IMR-90 (cell line): Measurements from ENCODE around the gene GPR62. TPM values are rescaled to one million over a fixed set of nuclear protein-coding genes. Genes with fewer than 3 reads are reported as not detected.

Experiments
- ATAC-seq: fragments of 200-7000 bp; cut with Tn5 transposase; 2 replicates; pipeline ENCODE4 v1.9.1; 2020; ENCODE audit warnings: low read depth, mild to moderate bottlenecking, moderate library complexity
- BruUV-seq: library from RNA; stranded (reverse); fragments of 400-500 nt; replicated peaks from 2 replicates; lab custom pipeline; 2021; lab: Mats Ljungman, UMichigan
- CTCF ChIA-PET: fragments of 300-600 bp; formaldehyde crosslinking; extraction: SDS; loops from one replicate; lab custom pipeline; 2021; ENCODE audit warnings: antibody characterized with exemption; lab: Yijun Ruan, JAX
- POLR2A ChIA-PET: fragments of 300-600 bp; sonication (Branson Sonifier 250); formaldehyde crosslinking; loops from one replicate; lab custom pipeline; 2022; ENCODE audit warnings: antibody characterized with exemption; ENCODE audit not compliant: unreplicated experiment; lab: Charles Lee
- DNase-seq: peaks from one replicate; pipeline ENCODE4 v3.0.0; 2013
- H2AFZ ChIP-seq: replicated peaks from 2 replicates; pipeline ENCODE3; 2013; ENCODE audit warnings: low read length, mild to moderate bottlenecking; ENCODE audit not compliant: poor library complexity
- H2AK5ac ChIP-seq: 2 replicates; pipeline ENCODE4 v1.6.1; 2013; ENCODE audit warnings: low read depth, low read length, inconsistent platforms
- H2AK9ac ChIP-seq: replicated peaks from 2 replicates; pipeline ENCODE3; 2013; ENCODE audit warnings: mild to moderate bottlenecking, low read depth, low read length, moderate library complexity; ENCODE audit not compliant: poor library complexity
- H2BK120ac ChIP-seq: 2 replicates; pipeline ENCODE4 v1.6.1; 2013; ENCODE audit warnings: low read depth, low read length, inconsistent platforms
- H2BK15ac ChIP-seq: 3 replicates; pipeline ENCODE4 v1.6.1; 2013; ENCODE audit warnings: low read depth, low read length, inconsistent platforms
- H2BK20ac ChIP-seq: 2 replicates; pipeline ENCODE4 v1.6.1; 2013; ENCODE audit warnings: low read depth, mild to moderate bottlenecking, inconsistent platforms, low read length, moderate library complexity
- H2BK5ac ChIP-seq: 2 replicates; pipeline ENCODE4 v1.6.1; 2013; ENCODE audit warnings: mild to moderate bottlenecking, low read depth, low read length, inconsistent platforms; ENCODE audit not compliant: poor library complexity, severe bottlenecking
- H3K14ac ChIP-seq: replicated peaks from 2 replicates; pipeline ENCODE4 v1.6.1; 2013; ENCODE audit warnings: low read depth, low read length, inconsistent platforms
- H3K18ac ChIP-seq: 2 replicates; pipeline ENCODE4 v1.6.1; 2013; ENCODE audit warnings: low read depth, low read length, control low read depth
- H3K23ac ChIP-seq: 2 replicates; pipeline ENCODE4 v1.6.1; 2013; ENCODE audit warnings: low read depth, low read length, inconsistent platforms
- H3K27ac ChIP-seq: 2 replicates; pipeline ENCODE4 v1.5.1; 2013; ENCODE audit warnings: mild to moderate bottlenecking, control low read depth, low read length; ENCODE audit not compliant: insufficient read depth
- H3K27me3 ChIP-seq: 2 replicates; pipeline ENCODE4 v1.6.1; 2013; ENCODE audit warnings: low read length; ENCODE audit not compliant: control insufficient read depth, insufficient read depth
- H3K36me3 ChIP-seq: 2 replicates; pipeline ENCODE4 v1.6.1; 2013; ENCODE audit warnings: low read length, mixed read lengths; ENCODE audit not compliant: control insufficient read depth, insufficient read depth
- H3K4ac ChIP-seq: 2 replicates; pipeline ENCODE4 v1.6.1; 2013; ENCODE audit warnings: low read depth, low read length, inconsistent platforms
- H3K4me1 ChIP-seq: 2 replicates; pipeline ENCODE4 v1.6.1; 2013; ENCODE audit warnings: low read length, mixed read lengths; ENCODE audit not compliant: control insufficient read depth, insufficient read depth
- H3K4me2 ChIP-seq: 2 replicates; pipeline ENCODE4 v1.6.1; 2013; ENCODE audit warnings: low read depth, mild to moderate bottlenecking, control low read depth, low read length, moderate library complexity
- H3K4me3 ChIP-seq: 2 replicates; pipeline ENCODE4 v1.5.1; 2013; ENCODE audit warnings: low read depth, mild to moderate bottlenecking, control low read depth, low read length, moderate library complexity; ENCODE audit not compliant: insufficient read depth
- H3K56ac ChIP-seq: 2 replicates; pipeline ENCODE4 v1.6.1; 2013; ENCODE audit warnings: low read length, inconsistent platforms; ENCODE audit not compliant: insufficient read depth; ENCODE audit errors: extremely low read depth
- H3K79me1 ChIP-seq, 2 experiments: 2 replicates each; pipeline ENCODE4 v1.6.1; 2013; ENCODE audit warnings: low read length in 2 of 2, inconsistent platforms in 1 of 2, low read depth in 1 of 2
- H3K9ac ChIP-seq: 2 replicates; pipeline ENCODE4 v1.6.1; 2013; ENCODE audit warnings: low read depth, low read length, control low read depth
- H3K9me1 ChIP-seq: 2 replicates; pipeline ENCODE4 v1.6.1; 2013; ENCODE audit warnings: low read length, inconsistent platforms; ENCODE audit not compliant: insufficient read depth
- H3K9me3 ChIP-seq: 2 replicates; pipeline ENCODE4 v1.6.1; 2013; ENCODE audit warnings: low read length; ENCODE audit not compliant: control insufficient read depth, insufficient read depth
- H4K20me1 ChIP-seq: 2 replicates; pipeline ENCODE4 v1.6.1; 2013; ENCODE audit warnings: low read length, inconsistent platforms; ENCODE audit not compliant: insufficient read depth
- H4K5ac ChIP-seq: 2 replicates; pipeline ENCODE4 v1.6.1; 2013; ENCODE audit warnings: mild to moderate bottlenecking, low read depth, low read length, control low read depth
- H4K8ac ChIP-seq, 2 experiments: 2 replicates each; pipeline ENCODE4 v1.6.1; 2013; ENCODE audit warnings: low read depth in 2 of 2, low read length in 2 of 2, control low read depth in 1 of 2, inconsistent platforms in 1 of 2
- H4K91ac ChIP-seq: 2 replicates; pipeline ENCODE4 v1.6.1; 2013; ENCODE audit warnings: low read depth, low read length, inconsistent platforms; ENCODE audit not compliant: insufficient read depth
- BHLHE40 ChIP-seq: fragments of 150-350 bp; IDR thresholded peaks from 2 replicates; pipeline ENCODE4 v1.6.1; 2016; ENCODE audit warnings: mild to moderate bottlenecking, low read depth, low read length
- CEBPB ChIP-seq: IDR thresholded peaks from 2 replicates; pipeline ENCODE4 v1.6.1; 2012; ENCODE audit warnings: low read depth, low read length, improper control_type of control experiment
- CHD1 ChIP-seq: IDR thresholded peaks from 2 replicates; pipeline ENCODE4 v1.6.1; 2012; ENCODE audit warnings: low read depth, low read length, improper control_type of control experiment
- ELK1 ChIP-seq: fragments of 150-350 bp; IDR thresholded peaks from 2 replicates; pipeline ENCODE4 v1.6.1; 2016; ENCODE audit warnings: low read depth, mild to moderate bottlenecking, low read length, moderate library complexity, borderline replicate concordance
- FOS ChIP-seq: fragments of 150-350 bp; IDR thresholded peaks from 2 replicates; pipeline ENCODE4 v1.6.1; 2016; ENCODE audit warnings: low read depth, low read length
- MAZ ChIP-seq: IDR thresholded peaks from 2 replicates; pipeline ENCODE4 v1.6.1; 2012; ENCODE audit warnings: low read depth, mild to moderate bottlenecking, low read length, improper control_type of control experiment, moderate library complexity, borderline replicate concordance
- MXI1 ChIP-seq: IDR thresholded peaks from 2 replicates; pipeline ENCODE4 v1.6.1; 2012; ENCODE audit warnings: low read depth, mild to moderate bottlenecking, low read length, moderate library complexity, borderline replicate concordance
- NFE2L2 ChIP-seq: fragments of 150-350 bp; IDR thresholded peaks from 2 replicates; pipeline ENCODE4 v1.6.1; 2016; ENCODE audit warnings: low read depth, mild to moderate bottlenecking, low read length
- POLR2A ChIP-seq: IDR thresholded peaks from 2 replicates; pipeline ENCODE4 v1.6.1; 2012; ENCODE audit warnings: mild to moderate bottlenecking, low read depth, low read length
- RAD21 ChIP-seq: IDR thresholded peaks from 2 replicates; pipeline ENCODE4 v1.6.1; 2012; ENCODE audit warnings: low read length, improper control_type of control experiment
- RFX5 ChIP-seq: IDR thresholded peaks from 2 replicates; pipeline ENCODE4 v1.8.0; 2012; ENCODE audit warnings: low read depth, mild to moderate bottlenecking, low read length, moderate library complexity
- USF2 ChIP-seq: fragments of 150-350 bp; IDR thresholded peaks from 2 replicates; pipeline ENCODE4 v1.6.1; 2017; ENCODE audit warnings: mild to moderate bottlenecking, antibody characterized with exemption, low read length, low read depth
- WGBS, 2 experiments: methylation state at CpG; one replicate each; pipeline versions ENCODE4 v1.1.5 to v1.1.7; 2013; ENCODE audit warnings: missing lambda C conversion rate in 2 of 2; ENCODE audit not compliant: insufficient read length in 1 of 2; ENCODE audit errors: extremely low coverage in 2 of 2; 5-methylcytosine and 5-hydroxymethylcytosine counted together
- dilution Hi-C: fragments of 300-500 bp; cut with HindIII; formaldehyde crosslinking; loops from one replicate; pipeline ENCODE4 v1.14.3; 2018; ENCODE audit warnings: low sequenced_read_pairs; ENCODE audit not compliant: unreplicated experiment
- in situ Hi-C: fragments of 300-500 bp; cut with MboI; formaldehyde crosslinking; loops from 3 replicates; pipeline ENCODE4 v1.14.3; 2019; ENCODE audit warnings: low sequenced_read_pairs, inconsistent platforms, mixed read lengths
- intact Hi-C: fragments of 100-400 bp; cut with micrococcal nuclease; formaldehyde crosslinking; loops from 2 replicates; pipeline ENCODE4 v1.10.0; 2022
- polyA plus RNA-seq, 3 experiments: library from polyadenylated mRNA; depleted of rRNA; stranded (reverse); fragments of >200 nt; gene quantifications; 2 replicates each; pipeline ENCODE4 v1.2.3, GENCODE V29; 2012; ENCODE audit warnings: low replicate concordance in 1 of 3
- total RNA-seq: library from RNA; depleted of rRNA; stranded (reverse); fragments of >200 nt; gene quantifications from 2 replicates; pipeline ENCODE4 v1.2.3, GENCODE V29; 2012

Gene GPR62
- total and polyA plus RNA-seq, 2 of the 4 experiments (the other 2 are of a cell fraction) = under 0.01 TPM; not detected in 1

GRCh38 chr3:51950899-51951298 is 4.3 kb upstream of the GPR62 start:
- CTCF ChIA-PET = interaction anchor here (0.6 to 0.9 kb wide), 2 partner anchors 29 to 330 kb away, joined by 3 to 4 read pairs; no protein-coding TSS in a partner anchor
- intact Hi-C loops (no loop called here), in situ Hi-C loops (loop anchor here (25.0 kb wide), 1 partner anchor 1614 kb away; the partner anchor contains the start of genes RASSF1, TUSC2 and ZMYND10), dilution Hi-C loops (no loop called here)
- H4K8ac ChIP-seq = no peak overlapping the region
- H3K18ac ChIP-seq = no peak overlapping the region
- peaks cover 9% of the 10 kb centered on the region for H3K4me1 ChIP-seq
- H3K23ac ChIP-seq = no peak overlapping the region
- no peak overlapping the region for H3K14ac ChIP-seq
- peaks cover 2% of the 10 kb centered on the region; the same call in 1 of the 2 replicates for H3K36me3 ChIP-seq
- H3K4me2 ChIP-seq = no peak overlapping the region
- no peak overlapping the region for H2AK9ac ChIP-seq
- no peaks in the 10 kb centered on the region for H3K27me3 ChIP-seq
- no peak overlapping the region for H2AK5ac ChIP-seq
- no peak overlapping the region for H2BK15ac ChIP-seq
- DNase-seq = no peak
- H4K20me1 ChIP-seq = no peaks in the 10 kb centered on the region
- no peak overlapping the region for H3K56ac ChIP-seq
- peaks cover 6% of the 10 kb centered on the region; the same call in 1 of the 2 replicates for H3K9me1 ChIP-seq
- no peak overlapping the region for H2BK5ac ChIP-seq
- no peak overlapping the region for H4K91ac ChIP-seq
- no peaks in the 10 kb centered on the region for H3K9me3 ChIP-seq
- H2BK120ac ChIP-seq = no peak overlapping the region
- H3K79me1 ChIP-seq = no peaks in the 10 kb centered on the region
- no TSS peak for BruUV-seq
- TF ChIP-seq CHD1 (no peak), MAZ (no peak), BHLHE40 (no peak), NFE2L2 (no peak), FOS (no peak), USF2 (no peak), RAD21 (no peak), ELK1 (no peak), RFX5 (no peak), CEBPB (no peak), POLR2A (no peak), MXI1 (no peak)
- POLR2A ChIA-PET = no interaction called here
- WGBS, 2 experiments = 80% methylated on average over 1 of the region's 2 CpGs; no CpG with 5 or more reads in 1 of the 2 experiments
- no peak overlapping the region for H3K27ac ChIP-seq
- no peak overlapping the region for H3K4ac ChIP-seq
- ATAC-seq = no peak
- no peak overlapping the region for H3K4me3 ChIP-seq
- no peak overlapping the region for H2BK20ac ChIP-seq
- no peak overlapping the region for H4K5ac ChIP-seq
- H2AFZ ChIP-seq = no peak overlapping the region
- H3K9ac ChIP-seq = no peak overlapping the region
